Liver (tissue), 3 donors: ENCODE results near the gene NKIRAS1.

ENCODE experiments used
- EGR1 ChIP-seq, 2 donors: IDR thresholded peaks; 2 replicates each; pipeline ENCODE4 v1.6.1; 2016 to 2018; ENCODE audit warnings: antibody characterized with exemption in 2 of 2, low read depth in 2 of 2
- HNF4A ChIP-seq, 2 donors: conservative IDR thresholded peaks; 2 replicates each; pipeline ENCODE4 v1.6.1; 2016; ENCODE audit warnings: antibody characterized with exemption in 2 of 2, mild to moderate bottlenecking in 2 of 2
- NR2F2 ChIP-seq: IDR thresholded peaks from 2 replicates; pipeline ENCODE4 v1.6.1; 2016; ENCODE audit warnings: antibody characterized with exemption
- YY1 ChIP-seq: IDR thresholded peaks from 2 replicates; pipeline ENCODE4 v1.6.1; 2016; ENCODE audit warnings: antibody characterized with exemption, mild to moderate bottlenecking
- TF ChIP-seq, protein P1 (sequence below): IDR thresholded peaks from 2 replicates; pipeline ENCODE4 v1.6.1; 2016; ENCODE audit warnings: antibody characterized with exemption
- TF ChIP-seq, protein P2 (sequence below): IDR thresholded peaks from 2 replicates; pipeline ENCODE4 v1.6.1; 2016; ENCODE audit warnings: antibody characterized with exemption
- TF ChIP-seq, protein P3 (sequence below): fragments of 150-350 bp; IDR thresholded peaks from 2 replicates; pipeline ENCODE4 v1.5.1; 2017; ENCODE audit warnings: improper control_type of control experiment, low read depth, low read length; ENCODE audit not compliant: missing input control
- donor health status: healthy.
- donor health status: healthy.

DNA sequence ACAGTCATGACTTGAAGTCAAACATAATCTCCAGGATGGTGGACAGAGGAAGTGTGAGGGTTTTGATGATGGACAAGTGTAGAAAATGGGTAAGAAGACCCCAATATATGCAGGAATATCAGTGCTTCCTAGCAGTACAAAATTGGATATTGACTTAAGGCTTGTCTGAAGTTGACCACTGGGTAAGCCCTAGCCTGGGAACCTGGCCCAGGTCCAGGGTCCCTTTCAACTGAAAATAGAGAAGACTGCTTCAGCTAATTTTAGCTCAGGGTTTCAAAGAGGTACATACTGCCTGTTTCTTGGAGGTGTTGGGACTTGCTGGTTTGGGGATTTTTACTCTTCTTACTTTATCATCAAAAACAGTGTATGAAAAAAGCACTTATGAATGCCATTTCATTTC is 33.0 kb upstream of the NKIRAS1 start:
- TF ChIP-seq, protein P1, sequence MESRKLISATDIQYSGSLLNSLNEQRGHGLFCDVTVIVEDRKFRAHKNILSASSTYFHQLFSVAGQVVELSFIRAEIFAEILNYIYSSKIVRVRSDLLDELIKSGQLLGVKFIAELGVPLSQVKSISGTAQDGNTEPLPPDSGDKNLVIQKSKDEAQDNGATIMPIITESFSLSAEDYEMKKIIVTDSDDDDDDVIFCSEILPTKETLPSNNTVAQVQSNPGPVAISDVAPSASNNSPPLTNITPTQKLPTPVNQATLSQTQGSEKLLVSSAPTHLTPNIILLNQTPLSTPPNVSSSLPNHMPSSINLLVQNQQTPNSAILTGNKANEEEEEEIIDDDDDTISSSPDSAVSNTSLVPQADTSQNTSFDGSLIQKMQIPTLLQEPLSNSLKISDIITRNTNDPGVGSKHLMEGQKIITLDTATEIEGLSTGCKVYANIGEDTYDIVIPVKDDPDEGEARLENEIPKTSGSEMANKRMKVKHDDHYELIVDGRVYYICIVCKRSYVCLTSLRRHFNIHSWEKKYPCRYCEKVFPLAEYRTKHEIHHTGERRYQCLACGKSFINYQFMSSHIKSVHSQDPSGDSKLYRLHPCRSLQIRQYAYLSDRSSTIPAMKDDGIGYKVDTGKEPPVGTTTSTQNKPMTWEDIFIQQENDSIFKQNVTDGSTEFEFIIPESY: no peak
- TF ChIP-seq, protein P2, sequence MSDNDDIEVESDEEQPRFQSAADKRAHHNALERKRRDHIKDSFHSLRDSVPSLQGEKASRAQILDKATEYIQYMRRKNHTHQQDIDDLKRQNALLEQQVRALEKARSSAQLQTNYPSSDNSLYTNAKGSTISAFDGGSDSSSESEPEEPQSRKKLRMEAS: no peak
- TF ChIP-seq, protein P3, sequence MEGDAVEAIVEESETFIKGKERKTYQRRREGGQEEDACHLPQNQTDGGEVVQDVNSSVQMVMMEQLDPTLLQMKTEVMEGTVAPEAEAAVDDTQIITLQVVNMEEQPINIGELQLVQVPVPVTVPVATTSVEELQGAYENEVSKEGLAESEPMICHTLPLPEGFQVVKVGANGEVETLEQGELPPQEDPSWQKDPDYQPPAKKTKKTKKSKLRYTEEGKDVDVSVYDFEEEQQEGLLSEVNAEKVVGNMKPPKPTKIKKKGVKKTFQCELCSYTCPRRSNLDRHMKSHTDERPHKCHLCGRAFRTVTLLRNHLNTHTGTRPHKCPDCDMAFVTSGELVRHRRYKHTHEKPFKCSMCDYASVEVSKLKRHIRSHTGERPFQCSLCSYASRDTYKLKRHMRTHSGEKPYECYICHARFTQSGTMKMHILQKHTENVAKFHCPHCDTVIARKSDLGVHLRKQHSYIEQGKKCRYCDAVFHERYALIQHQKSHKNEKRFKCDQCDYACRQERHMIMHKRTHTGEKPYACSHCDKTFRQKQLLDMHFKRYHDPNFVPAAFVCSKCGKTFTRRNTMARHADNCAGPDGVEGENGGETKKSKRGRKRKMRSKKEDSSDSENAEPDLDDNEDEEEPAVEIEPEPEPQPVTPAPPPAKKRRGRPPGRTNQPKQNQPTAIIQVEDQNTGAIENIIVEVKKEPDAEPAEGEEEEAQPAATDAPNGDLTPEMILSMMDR: no peak
- TF ChIP-seq YY1 (no peak), HNF4A (conservative IDR thresholded peaks at IDR 0.05) (no peak), EGR1 (IDR thresholded peaks at IDR 0.05; ENCODE audit: low read depth in 2 of 2) (no peak), NR2F2 (no peak)
